ENCODE measurements around the gene OR6Q1.

GRCh38 chr11:58003036-58003435, 27.7 kb upstream of the OR6Q1 start:
- TF ChIP-seq CTCF (conservative IDR thresholded peaks at IDR 0.05 in 1 of 2, IDR thresholded peaks at IDR 0.05 in 1 of 2; ENCODE audit: extremely low read depth in 1 of 2, insufficient read depth in 1 of 2, low read depth in 1 of 2, low read length in 2 of 2) (no peak), EZH2 (IDR thresholded peaks at IDR 0.05; ENCODE audit: borderline replicate concordance, low read length) (no peak)

Data from mammary epithelial cell (primary cell).